ENCODE data around the gene LRP1B. TPM values are rescaled to one million over a fixed set of nuclear protein-coding genes. Genes with fewer than 3 reads are reported as not detected.

The LRP1B gene
- total RNA-seq, 1 experiment from 2014 or later = not detected

DNA sequence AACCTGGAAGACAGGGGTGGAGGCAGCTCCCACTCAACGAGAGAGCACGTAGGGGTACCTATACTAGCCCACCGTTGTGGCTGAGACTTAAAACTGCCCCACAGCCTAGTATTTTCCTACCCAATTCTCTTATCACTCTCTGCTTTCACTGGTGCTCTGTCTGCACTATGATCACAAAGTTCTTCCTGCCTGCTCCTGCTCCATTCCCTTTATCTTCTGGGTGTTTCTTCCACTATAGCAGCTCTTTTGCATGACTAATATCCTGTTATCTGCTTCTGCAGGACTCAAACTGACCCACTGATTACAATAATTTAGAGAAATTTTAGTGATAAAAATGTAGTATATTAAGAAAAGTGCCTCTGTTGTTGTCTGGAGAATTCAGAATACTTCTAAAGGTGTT is 184.8 kb downstream of the LRP1B start:
- Histone ChIP-seq H3K9me3 (no peaks in the 10 kb centered on the region), H3K36me3 (no peaks in the 10 kb centered on the region), H3K4me3 (no peak overlapping the region), H3K27me3 (no peaks in the 10 kb centered on the region)
- DNase-seq = no peak

- Histone ChIP-seq H3K36me3 (no peaks in the 10 kb centered on the region), H3K4me3 (no peak overlapping the region), H3K9me3 (no peaks in the 10 kb centered on the region), H3K27me3 (no peaks in the 10 kb centered on the region)
- no peak for DNase-seq
Measured at GRCh38 chr2:141943918-141944317, 186.9 kb downstream of the LRP1B start.

DNA sequence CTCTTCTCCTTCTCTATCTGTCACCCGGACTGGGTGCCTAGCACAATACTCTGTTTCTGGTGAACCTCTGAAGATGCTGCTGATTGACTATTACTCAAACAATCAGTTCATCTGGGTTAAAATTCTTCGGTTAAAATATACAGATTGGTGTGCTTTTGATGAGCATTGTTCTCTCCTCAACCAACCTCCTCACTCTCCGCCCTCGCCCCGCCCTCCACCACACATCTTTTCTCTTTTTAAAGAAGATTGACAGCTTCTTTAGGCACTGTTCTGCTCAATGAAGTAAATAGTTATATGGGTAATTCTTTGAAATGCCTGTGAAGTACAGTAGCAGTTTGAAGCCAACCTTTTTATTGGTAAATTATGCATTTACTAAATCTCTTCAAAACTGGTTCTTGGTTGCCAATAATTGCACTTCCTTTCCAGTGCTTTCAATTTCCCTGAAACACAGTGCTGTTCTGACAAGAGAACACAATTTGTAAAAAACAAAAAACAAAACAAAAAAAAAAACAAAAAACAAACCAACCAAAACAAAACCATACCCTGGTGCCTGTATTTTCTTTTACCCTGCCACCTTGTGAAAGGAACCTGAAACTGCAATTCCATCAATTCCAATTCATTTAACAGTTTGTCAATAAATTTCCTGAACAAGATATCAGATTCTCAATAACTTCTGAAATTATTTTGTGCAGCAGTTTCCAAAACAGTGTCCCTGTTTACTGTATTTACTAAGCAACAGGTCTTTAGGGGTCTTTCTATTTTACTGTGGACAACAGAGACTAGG is 188.6 kb downstream of the LRP1B start:
- H3K4me3 ChIP-seq = no peak overlapping the region
- DNase-seq = no peak
- H3K9me3 ChIP-seq = no peaks in the 10 kb centered on the region
- no peaks in the 10 kb centered on the region for H3K27me3 ChIP-seq
- no peaks in the 10 kb centered on the region for H3K36me3 ChIP-seq

- Histone ChIP-seq H3K4me3 (no peak overlapping the region), H3K27me3 (no peaks in the 10 kb centered on the region), H3K36me3 (no peaks in the 10 kb centered on the region), H3K9me3 (no peaks in the 10 kb centered on the region)
- DNase-seq = no peak
Measured at GRCh38 chr2:141941210-141941714, 189.6 kb downstream of the LRP1B start.

GRCh38 chr2:141940709-141941108 is 190.1 kb downstream of the LRP1B start:
- H3K9me3 ChIP-seq = no peaks in the 10 kb centered on the region
- H3K4me3 ChIP-seq = no peak overlapping the region
- H3K36me3 ChIP-seq = no peaks in the 10 kb centered on the region
- DNase-seq = no peak
- H3K27me3 ChIP-seq = no peaks in the 10 kb centered on the region

GRCh38 chr2:141933226-141933625 is 197.6 kb downstream of the LRP1B start:
- DNase-seq = no peak

GRCh38 chr2:141932261-141932660 is 198.6 kb downstream of the LRP1B start:
- H3K9me3 ChIP-seq = no peaks in the 10 kb centered on the region
- no peaks in the 10 kb centered on the region for H3K36me3 ChIP-seq
- H3K4me3 ChIP-seq = no peak overlapping the region
- DNase-seq = no peak
- H3K27me3 ChIP-seq = no peaks in the 10 kb centered on the region

More at GRCh38 chr2:141933226-141933625, 197.6 kb downstream of the LRP1B start:
- H3K36me3 ChIP-seq = no peaks in the 10 kb centered on the region
- no peaks in the 10 kb centered on the region for H3K9me3 ChIP-seq
- H3K4me3 ChIP-seq = no peak overlapping the region
- no peaks in the 10 kb centered on the region for H3K27me3 ChIP-seq

DNA sequence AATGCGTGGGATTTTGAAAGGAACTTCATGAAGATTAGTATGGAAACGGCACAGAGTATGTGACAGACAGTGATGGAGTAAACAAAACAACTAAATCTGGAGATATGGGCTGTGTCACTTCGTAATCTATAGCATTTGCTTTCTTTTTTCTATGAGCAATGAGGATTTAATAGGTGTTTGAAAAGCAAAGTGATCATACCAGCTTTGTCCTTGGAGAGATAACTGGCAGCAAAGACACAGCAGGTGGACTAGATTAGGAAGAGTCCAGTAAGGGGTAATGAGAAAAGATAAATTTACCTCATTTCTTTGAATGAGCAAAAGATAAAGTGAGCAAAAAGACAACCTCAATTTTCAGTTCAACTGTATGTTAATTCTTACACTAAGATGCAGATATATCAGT is 199.0 kb downstream of the LRP1B start:
- DNase-seq = no peak
- Histone ChIP-seq H3K27me3 (no peaks in the 10 kb centered on the region), H3K9me3 (no peaks in the 10 kb centered on the region), H3K4me3 (no peak overlapping the region), H3K36me3 (no peaks in the 10 kb centered on the region)

- no peak overlapping the region for H3K4me3 ChIP-seq
- no peaks in the 10 kb centered on the region for H3K9me3 ChIP-seq
- no peaks in the 10 kb centered on the region for H3K36me3 ChIP-seq
- no peak for DNase-seq
- no peaks in the 10 kb centered on the region for H3K27me3 ChIP-seq
Measured at GRCh38 chr2:141930803-141931202, 200.0 kb downstream of the LRP1B start.

- H3K9me3 ChIP-seq = no peaks in the 10 kb centered on the region
- no peaks in the 10 kb centered on the region for H3K27me3 ChIP-seq
- DNase-seq = no peak
- H3K36me3 ChIP-seq = no peaks in the 10 kb centered on the region
- 0 out of 2 replicates have a peak overlapping the region, but pooled peaks have one; percentile 9 for H3K4me3 ChIP-seq
Measured at GRCh38 chr2:141929331-141930252, 201.2 kb downstream of the LRP1B start.

- no peak for DNase-seq
- no peak overlapping the region for H3K4me3 ChIP-seq
- no peaks in the 10 kb centered on the region for H3K27me3 ChIP-seq
- no peaks in the 10 kb centered on the region for H3K9me3 ChIP-seq
- H3K36me3 ChIP-seq = no peaks in the 10 kb centered on the region
Measured at GRCh38 chr2:141928476-141928875, 202.3 kb downstream of the LRP1B start.

- H3K36me3 ChIP-seq = no peaks in the 10 kb centered on the region
- DNase-seq = no peak
- no peak overlapping the region for H3K4me3 ChIP-seq
- no peaks in the 10 kb centered on the region for H3K9me3 ChIP-seq
- H3K27me3 ChIP-seq = no peaks in the 10 kb centered on the region
Measured at GRCh38 chr2:141927536-141927935, 203.3 kb downstream of the LRP1B start.

- Histone ChIP-seq H3K9me3 (no peaks in the 10 kb centered on the region), H3K27me3 (no peaks in the 10 kb centered on the region), H3K4me3 (no peak overlapping the region), H3K36me3 (no peaks in the 10 kb centered on the region)
- DNase-seq = no peak
Measured at GRCh38 chr2:141925511-141925910, 205.3 kb downstream of the LRP1B start.

GRCh38 chr2:141923657-141924056 is 207.2 kb downstream of the LRP1B start:
- no peaks in the 10 kb centered on the region for H3K36me3 ChIP-seq
- H3K9me3 ChIP-seq = no peaks in the 10 kb centered on the region
- DNase-seq = no peak
- H3K27me3 ChIP-seq = no peaks in the 10 kb centered on the region
- H3K4me3 ChIP-seq = no peak overlapping the region

DNA sequence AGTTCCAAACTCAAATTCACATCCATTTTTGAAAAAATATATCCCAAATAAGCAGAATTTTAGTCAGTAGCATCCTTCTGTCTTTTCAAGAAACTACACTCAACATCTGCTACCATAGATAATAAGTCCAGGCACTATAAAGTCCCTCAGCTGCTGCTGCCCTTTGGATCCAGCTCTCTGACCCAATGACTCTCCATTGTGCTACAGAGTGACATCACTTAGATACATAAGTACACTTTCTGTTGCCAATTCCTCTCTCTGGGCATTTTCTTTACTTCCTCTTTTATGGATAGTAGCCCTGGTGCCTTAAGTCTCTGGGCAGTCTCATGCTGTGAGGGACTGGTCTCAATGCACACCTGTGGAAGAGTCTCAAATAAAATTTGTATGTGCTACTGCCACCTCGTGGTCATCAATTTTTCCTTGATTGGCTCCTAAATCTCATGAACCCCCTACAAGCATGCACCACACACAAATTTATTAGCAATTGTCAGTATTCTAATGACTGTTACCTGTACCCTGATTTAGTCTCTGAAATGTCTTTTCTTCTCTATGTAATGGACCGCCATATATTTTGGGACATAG is 219.2 kb downstream of the LRP1B start:
- Histone ChIP-seq H3K9me3 (no peaks in the 10 kb centered on the region), H3K4me3 (no peak overlapping the region), H3K36me3 (no peaks in the 10 kb centered on the region), H3K27me3 (no peaks in the 10 kb centered on the region)
- no peak for DNase-seq

DNA sequence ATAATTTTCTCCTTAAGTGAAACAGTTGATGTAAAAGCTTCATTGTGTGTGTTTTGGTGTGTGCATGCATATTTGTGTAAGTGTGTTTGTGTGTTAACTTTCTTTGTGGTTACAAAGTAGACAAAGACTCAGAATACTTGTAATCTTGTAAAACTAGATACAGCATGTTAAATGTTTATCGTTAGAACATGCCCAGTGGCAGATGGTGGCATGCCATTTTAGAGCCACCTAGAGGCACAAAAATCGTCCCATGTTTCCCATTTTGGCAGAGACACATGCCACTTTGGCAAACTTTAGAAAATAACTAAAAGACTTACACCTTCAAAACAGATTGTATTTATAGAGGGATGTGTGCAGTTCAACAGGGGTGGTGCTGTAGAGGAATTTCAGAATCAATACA is 224.1 kb downstream of the LRP1B start:
- Histone ChIP-seq H3K9me3 (no peaks in the 10 kb centered on the region), H3K27me3 (no peaks in the 10 kb centered on the region), H3K4me3 (no peak overlapping the region), H3K36me3 (no peaks in the 10 kb centered on the region)
- no peak for DNase-seq

- Histone ChIP-seq H3K36me3 (no peaks in the 10 kb centered on the region), H3K4me3 (no peak overlapping the region), H3K9me3 (no peaks in the 10 kb centered on the region), H3K27me3 (no peaks in the 10 kb centered on the region)
- DNase-seq = no peak
Measured at GRCh38 chr2:141900826-141901225, 230.0 kb downstream of the LRP1B start.

Data from MG63 (cell line).